Vagina (tissue), 2 donors: ENCODE data around the gene HIGD2A. TPM values are rescaled to one million over a fixed set of nuclear protein-coding genes. Genes with fewer than 3 reads are reported as not detected.
A peak's percentile ranks its signal among the peaks of the same experiment; 100 is the strongest.
"Not testable (repeated sequence)": the region's sequence is repeated elsewhere in the genome, so short reads cannot be mapped to it uniquely, and the experiment has no call there.

Experiments used
- DNase-seq, 2 donors: peaks; one replicate each; pipeline ENCODE4 v3.0.0-alpha.2; 2017; ENCODE audit errors: extremely low spot score in 2 of 2
- H3K27ac ChIP-seq: fragments of 200-600 bp; sonication (generic); one replicate; pipeline ENCODE4 v1.5.1; 2019
- H3K27me3 ChIP-seq: fragments of 200-600 bp; sonication (generic); one replicate; pipeline ENCODE4 v1.5.1; 2019
- H3K36me3 ChIP-seq, 2 donors: fragments of 200-600 bp; sonication (generic); one replicate each; pipeline ENCODE4 v1.5.1; 2017 to 2019
- H3K4me1 ChIP-seq: fragments of 200-600 bp; sonication (generic); one replicate; pipeline ENCODE4 v1.5.1; 2019
- H3K4me3 ChIP-seq, 2 donors: fragments of 200-600 bp; sonication (generic); 1 replicate in 1 of 2; 2 replicates in 1 of 2; pipeline ENCODE4 v1.5.1; 2016 to 2019
- H3K9me3 ChIP-seq: fragments of 200-600 bp; sonication (generic); one replicate; pipeline ENCODE4 v1.5.1; 2019
- CTCF ChIP-seq, 3 experiments: fragments of 450-650 bp in 2 of 3; fragments of 200-600 bp in 1 of 3; sonication (generic) in 1 of 3; IDR thresholded peaks; one replicate each; pipeline ENCODE4 v1.5.1; 2017 to 2019; ENCODE audit warnings: antibody characterized with exemption in 3 of 3, mild to moderate bottlenecking in 2 of 3, moderate library complexity in 2 of 3
- POLR2A ChIP-seq, 2 donors: fragments of 450-650 bp; IDR thresholded peaks; one replicate each; pipeline ENCODE4 v1.6.1; 2017; ENCODE audit warnings: antibody characterized with exemption in 2 of 2, mild to moderate bottlenecking in 2 of 2, moderate library complexity in 2 of 2
- POLR2AphosphoS5 ChIP-seq, 2 donors: sonication (generic); formaldehyde crosslinking; IDR thresholded peaks; one replicate each; pipeline ENCODE4 v1.9.0; 2017; ENCODE audit warnings: antibody characterized with exemption in 2 of 2, mild to moderate bottlenecking in 2 of 2, low read depth in 1 of 2; ENCODE audit not compliant: insufficient read depth in 1 of 2
- intact Hi-C: fragments of 100-400 bp; cut with DNase I; formaldehyde crosslinking; loops from one replicate; pipeline ENCODE4 v1.15.1; 2023
- total RNA-seq: library from RNA; depleted of rRNA; stranded (reverse); fragments of >200 nt; gene quantifications from one replicate; pipeline ENCODE4 v1.2.3, GENCODE V29; 2016

Gene HIGD2A
- total RNA-seq, 1 donor from 2014 or later, result 124 TPM

- peak overlapping the region; percentile 42 for H3K27ac ChIP-seq
- intact Hi-C loops, result no loop called here
- H3K27me3 ChIP-seq, result no peaks in the 10 kb centered on the region
- H3K36me3 ChIP-seq, result peaks cover 0 to 38% of the 10 kb centered on the region in 2 donors
- DNase-seq, result no peak
- no peak for TF ChIP-seq POLR2AphosphoS5 (IDR thresholded peaks at IDR 0.05; ENCODE audit: insufficient read depth in 1 of 2, low read depth in 1 of 2)
- TF ChIP-seq CTCF (IDR thresholded peaks at IDR 0.05), result no peak
- TF ChIP-seq POLR2A (IDR thresholded peaks at IDR 0.05), result no peak
- H3K4me3 ChIP-seq, result no peak overlapping the region
- H3K4me1 ChIP-seq, result peaks cover 27% of the 10 kb centered on the region
- no peaks in the 10 kb centered on the region for H3K9me3 ChIP-seq
Measured at GRCh38 chr5:176401281-176402205, 13.0 kb downstream of the HIGD2A start.

GRCh38 chr5:176405656-176406435 lies 17.3 kb downstream of the HIGD2A start:
- no peak for DNase-seq
- intact Hi-C loops, result no loop called here
- Histone ChIP-seq H3K27me3 (no peaks in the 10 kb centered on the region), H3K4me1 (peaks cover 60% of the 10 kb centered on the region), H3K9me3 (no peaks in the 10 kb centered on the region), H3K27ac (peak overlapping the region; percentile 40), H3K36me3 (peaks cover 0 to 42% of the 10 kb centered on the region in 2 donors), H3K4me3 (no peak overlapping the region)
- TF ChIP-seq POLR2A (IDR thresholded peaks at IDR 0.05) (no peak), CTCF (IDR thresholded peaks at IDR 0.05) (no peak), POLR2AphosphoS5 (IDR thresholded peaks at IDR 0.05; ENCODE audit: insufficient read depth in 1 of 2, low read depth in 1 of 2) (no peak)

- no peak for DNase-seq
- Histone ChIP-seq H3K27ac (peak overlapping the region; percentile 73), H3K27me3 (no peaks in the 10 kb centered on the region), H3K4me1 (peaks cover 64% of the 10 kb centered on the region), H3K36me3 (peaks cover 0 to 41% of the 10 kb centered on the region in 2 donors), H3K4me3 (no peak overlapping the region), H3K9me3 (no peaks in the 10 kb centered on the region)
- TF ChIP-seq CTCF (IDR thresholded peaks at IDR 0.05), result no peak
- no peak for TF ChIP-seq POLR2AphosphoS5 (IDR thresholded peaks at IDR 0.05; ENCODE audit: insufficient read depth in 1 of 2, low read depth in 1 of 2)
- no peak for TF ChIP-seq POLR2A (IDR thresholded peaks at IDR 0.05)
- intact Hi-C loops, result no loop called here
Measured at GRCh38 chr5:176406436-176407052, 18.0 kb downstream of the HIGD2A start.

GRCh38 chr5:176407456-176408251 lies 19.1 kb downstream of the HIGD2A start:
- TF ChIP-seq POLR2A (IDR thresholded peaks at IDR 0.05) (no peak), POLR2AphosphoS5 (IDR thresholded peaks at IDR 0.05; ENCODE audit: insufficient read depth in 1 of 2, low read depth in 1 of 2) (peak in 1 of 2 donors; percentile 22), CTCF (IDR thresholded peaks at IDR 0.05) (no peak)
- H3K36me3 ChIP-seq, result peaks cover 0 to 38% of the 10 kb centered on the region in 2 donors
- H3K27ac ChIP-seq, result peak overlapping the region; percentile 73
- intact Hi-C loops, result no loop called here
- no peak overlapping the region for H3K4me3 ChIP-seq
- H3K27me3 ChIP-seq, result no peaks in the 10 kb centered on the region
- no peak for DNase-seq
- H3K9me3 ChIP-seq, result no peaks in the 10 kb centered on the region
- H3K4me1 ChIP-seq, result peaks cover 64% of the 10 kb centered on the region

- H3K9me3 ChIP-seq, DNase-seq, H3K4me3 ChIP-seq, H3K27me3 ChIP-seq, intact Hi-C loops: not testable (repeated sequence)
- H3K4me1 ChIP-seq, result peaks cover 64% of the 10 kb centered on the region
- H3K36me3 ChIP-seq, result peaks cover 0 to 38% of the 10 kb centered on the region in 2 donors
- peak overlapping the region; percentile 73 for H3K27ac ChIP-seq
Measured at GRCh38 chr5:176408252-176408573, 19.7 kb downstream of the HIGD2A start.
